MV-4-11 (cell line): Measurements from ENCODE around the gene GALNT9.
"Not testable (repeated sequence)": the region's sequence is repeated elsewhere in the genome, so short reads cannot be mapped to it uniquely, and the experiment has no call there.

Source experiments
- DNase-seq: peaks from one replicate; lab custom pipeline; 2025; lab: John Stamatoyannopoulos, UW

GALNT9 gene

DNA sequence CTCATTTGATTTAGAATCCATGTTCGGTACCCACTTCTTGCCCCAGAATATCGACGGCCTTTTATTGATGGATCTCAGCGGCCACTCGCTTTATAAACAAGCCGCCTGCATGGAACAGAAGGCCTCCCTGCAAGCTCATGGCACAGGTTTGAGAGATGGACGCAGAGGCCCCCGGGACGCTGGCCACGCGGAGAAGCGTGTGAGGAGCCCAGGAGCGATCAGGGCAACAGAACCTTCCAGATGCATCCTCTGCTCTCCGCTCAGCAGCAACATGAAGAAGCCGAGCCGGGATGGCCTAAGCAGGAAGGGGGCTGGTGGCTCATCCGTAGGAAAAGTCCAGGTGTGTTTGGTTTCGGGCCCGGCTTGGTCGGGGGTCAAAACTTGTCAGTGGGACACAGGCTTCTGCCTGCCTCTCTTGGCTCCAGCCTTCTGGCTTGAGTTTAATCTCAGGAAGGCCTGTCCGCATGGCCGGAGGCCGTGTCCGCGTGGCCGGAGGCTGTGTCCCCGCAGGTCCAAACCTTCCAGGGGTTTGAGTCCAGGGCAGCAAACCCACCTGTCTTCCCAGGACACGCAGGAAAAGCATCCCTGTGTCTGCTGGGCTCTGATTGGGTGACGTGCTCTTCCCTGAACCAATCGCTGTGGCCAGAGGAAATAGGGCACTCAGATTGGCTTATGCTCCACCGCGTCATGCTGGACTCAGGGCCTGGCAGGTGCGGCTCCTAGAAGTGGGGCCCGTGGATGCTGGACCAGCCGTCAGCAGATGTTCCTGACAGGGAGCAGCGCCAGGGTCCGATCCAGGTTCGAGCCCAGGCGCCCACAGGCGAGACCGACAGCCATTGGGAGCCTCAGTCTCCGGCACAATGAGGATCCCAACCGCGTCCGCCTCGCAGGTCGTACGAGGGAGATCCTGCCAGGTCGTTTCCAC lies 65.0 kb downstream of the GALNT9 start:
- DNase-seq, result no peak

DNA sequence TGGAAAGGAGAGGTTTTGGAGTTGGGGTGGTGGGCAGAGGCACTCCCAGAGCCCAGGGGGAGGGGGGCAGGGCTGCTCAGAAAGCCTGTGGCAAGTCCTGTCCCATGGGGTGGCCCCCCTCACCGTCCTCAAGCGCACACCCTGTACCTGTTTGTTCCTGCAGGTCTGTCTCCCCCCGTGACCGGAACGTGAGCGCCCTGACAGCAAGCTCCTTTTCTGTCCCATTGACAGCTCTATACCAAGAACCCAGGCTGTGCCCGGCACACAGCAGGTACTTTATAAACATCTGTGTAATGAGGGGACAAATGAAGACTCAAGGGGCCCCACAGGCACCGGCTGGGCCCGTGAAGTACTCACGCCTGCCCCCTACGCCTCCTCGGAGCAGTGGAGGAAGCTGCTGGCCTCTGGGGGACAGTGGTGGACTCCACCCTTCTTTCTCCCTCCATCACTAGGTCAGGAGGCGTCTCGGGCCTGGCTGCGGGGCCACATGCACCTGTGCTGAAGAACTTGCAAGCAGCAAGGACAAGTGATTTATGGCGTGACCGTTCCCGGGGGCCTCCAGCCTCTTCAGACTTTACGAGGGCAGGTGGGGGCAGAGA lies 65.8 kb downstream of the GALNT9 start:
- DNase-seq, result no peak

DNA sequence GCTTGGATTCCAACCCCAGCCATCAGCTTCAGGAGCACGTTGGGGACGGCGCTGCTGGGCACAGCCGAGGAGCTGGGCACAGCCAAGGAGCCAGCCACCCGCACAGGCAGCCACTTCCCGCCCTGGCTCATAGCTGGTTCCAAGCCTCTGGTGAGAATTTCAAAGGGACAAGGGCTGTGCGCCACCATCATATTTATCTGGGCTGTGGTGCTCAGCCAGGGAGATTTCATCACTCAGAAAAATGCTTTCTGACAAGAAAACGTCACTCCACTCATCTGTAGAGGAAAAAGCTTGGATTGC lies 66.4 kb downstream of the GALNT9 start:
- peak; percentile 17 for DNase-seq

DNA sequence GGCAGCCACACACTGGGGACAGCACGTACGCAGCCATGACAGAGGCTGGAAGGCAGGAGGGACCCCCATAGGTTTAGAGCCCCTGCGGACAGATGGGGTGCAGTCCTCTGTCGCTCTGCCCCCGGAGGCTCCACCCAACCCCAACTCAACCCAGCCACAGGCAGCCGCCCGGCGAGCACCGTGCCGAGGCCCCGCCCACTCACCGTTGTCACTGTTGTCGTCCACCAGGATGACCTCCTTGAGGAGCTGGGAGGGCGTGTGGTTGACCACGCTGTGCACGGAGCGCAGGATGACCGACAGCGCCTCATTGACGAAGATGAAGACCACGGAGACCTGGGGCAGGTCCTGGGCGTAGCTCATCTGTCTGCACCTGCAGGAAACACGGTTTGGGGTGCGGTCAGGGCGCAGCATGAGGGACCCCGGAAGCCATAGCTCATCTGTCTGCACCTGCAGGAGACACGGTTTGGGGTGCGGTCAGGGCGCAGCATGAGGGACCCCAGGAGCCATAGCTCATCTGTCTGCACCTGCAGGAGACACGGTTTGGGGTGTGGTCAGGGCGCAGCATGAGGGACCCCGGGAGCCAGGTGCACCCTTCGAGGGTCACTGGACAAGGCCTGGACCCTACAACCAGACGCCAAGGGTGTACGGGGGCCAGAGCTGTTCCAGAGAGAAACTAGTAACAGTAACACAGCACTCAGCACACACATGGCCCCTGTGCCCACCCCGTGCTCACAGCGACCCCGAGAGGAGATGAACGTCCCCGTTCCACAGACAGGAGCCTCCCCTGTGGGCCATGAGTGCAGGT lies 66.9 kb downstream of the GALNT9 start:
- no peak for DNase-seq

DNA sequence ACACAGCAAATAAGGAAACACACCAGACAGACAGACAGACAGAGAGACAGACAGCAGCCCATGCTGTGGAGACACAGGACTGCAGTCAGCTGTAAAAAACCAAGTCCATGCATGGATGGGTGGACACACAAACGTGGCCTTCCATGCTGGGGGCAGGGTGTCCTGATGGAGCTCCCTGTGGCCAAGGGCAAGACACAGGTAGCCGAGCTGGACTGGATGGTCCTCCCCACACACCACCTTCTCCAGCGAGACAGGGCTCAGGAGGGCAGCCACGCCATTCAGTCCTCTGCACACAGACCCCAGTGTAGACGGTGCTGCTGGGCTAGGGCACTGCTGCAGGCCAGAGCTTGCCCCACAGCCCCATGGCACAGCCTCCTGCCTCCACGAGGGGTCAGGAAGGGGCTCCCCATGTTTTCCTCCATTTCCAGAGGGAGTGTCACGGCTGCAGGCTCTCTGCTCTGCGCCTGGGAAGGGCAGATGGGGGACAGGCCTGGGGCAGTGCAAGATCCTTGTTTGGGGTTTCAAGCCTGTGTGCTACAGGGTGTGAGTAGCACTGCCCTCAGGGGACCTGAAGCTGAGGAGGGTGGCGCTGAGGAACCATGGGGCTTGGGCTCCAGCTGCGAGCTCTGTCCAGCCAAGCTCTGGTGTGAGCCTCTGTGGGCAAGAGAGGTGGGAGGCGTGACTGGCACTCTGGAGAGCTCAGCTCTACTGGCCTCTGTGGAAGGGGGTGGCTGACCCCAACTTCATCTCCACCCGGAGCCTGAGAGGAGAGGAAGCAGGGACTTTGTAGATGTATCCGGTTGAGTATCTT lies 67.9 kb downstream of the GALNT9 start:
- no peak for DNase-seq

DNA sequence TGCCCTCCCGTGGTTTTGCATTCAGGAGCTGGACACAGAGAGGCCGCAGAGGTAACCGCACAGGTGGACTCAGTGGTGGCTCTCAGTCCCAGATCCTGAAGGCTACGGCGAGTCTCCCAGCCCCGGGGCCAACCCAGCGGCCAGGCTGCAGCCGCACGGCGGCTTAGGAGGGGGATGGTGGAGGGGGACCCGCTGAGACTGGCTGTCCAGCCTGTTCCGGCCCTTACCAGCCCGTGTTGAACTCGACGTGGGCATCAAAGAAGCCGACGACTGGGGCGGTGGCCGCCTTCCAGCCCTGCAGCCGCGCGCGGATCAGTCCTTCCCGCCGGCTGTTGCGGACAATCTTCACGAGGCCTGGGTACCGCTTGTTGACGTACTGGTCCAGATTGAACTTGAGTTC lies 68.7 kb downstream of the GALNT9 start:
- no peak for DNase-seq

DNA sequence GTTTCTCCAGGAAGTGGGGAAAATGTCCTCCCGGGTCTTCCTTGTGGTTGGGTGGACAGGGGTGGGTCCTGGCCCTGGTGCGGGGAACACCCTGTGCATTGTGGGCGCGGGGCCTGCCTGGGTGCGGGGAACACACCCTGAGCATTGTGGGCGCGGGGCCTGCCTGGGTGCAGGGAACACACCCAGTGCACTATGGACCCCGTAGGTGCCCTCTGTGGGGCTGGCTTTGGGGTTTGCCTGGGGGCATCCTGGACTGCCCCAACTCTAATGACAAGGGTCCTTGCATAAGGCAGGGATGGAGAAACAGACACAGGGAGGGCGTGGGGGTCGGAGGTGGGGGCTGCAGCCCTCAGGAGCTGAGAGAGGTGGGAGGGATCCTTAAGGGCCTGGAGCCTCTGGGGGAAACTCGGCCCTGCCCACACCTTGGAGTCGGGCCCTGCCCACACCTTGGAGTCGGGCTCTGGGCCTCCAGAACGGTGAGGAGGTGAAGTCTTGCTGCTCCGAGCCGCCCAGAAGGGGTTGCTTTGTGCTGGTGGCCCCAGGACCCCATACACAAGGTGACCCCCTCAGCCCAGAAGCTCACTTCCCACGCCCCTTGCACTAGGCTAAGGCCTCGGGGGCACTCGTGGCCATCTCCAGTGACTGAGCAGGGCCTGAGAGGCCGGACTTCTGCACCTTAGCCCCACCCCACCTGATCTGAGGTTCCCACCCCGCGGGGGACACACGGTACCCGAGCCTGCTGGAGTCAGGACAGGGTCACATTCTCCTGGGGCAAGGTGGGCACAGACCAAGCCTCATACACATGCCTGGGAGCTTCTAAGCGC lies 69.3 kb downstream of the GALNT9 start:
- DNase-seq, result no peak

DNA sequence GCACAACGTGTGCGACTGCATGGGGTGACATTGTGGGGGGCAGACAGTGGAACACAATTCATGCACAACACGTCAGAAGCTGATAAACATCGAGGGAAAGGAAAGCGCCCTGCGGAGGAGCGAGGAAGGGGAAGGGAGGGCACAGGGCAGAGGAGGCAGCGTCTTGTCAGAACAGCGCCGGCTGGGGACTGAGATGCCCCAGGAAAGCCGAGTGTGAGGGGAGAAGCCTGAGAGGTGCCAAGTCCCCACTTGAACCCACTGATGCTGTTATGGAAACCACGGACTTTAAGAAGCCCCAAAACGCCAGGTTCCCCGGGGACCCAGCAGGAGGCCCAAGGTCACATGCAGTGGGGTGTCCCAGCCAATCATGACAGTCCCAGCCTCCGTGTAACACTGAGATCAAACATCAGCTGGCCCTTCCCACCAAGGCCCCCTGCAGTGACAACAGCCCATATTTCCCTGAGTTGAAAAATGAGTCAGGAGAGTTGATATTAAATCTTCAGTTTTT lies 70.0 kb downstream of the GALNT9 start:
- DNase-seq, result peak; percentile 13

DNA sequence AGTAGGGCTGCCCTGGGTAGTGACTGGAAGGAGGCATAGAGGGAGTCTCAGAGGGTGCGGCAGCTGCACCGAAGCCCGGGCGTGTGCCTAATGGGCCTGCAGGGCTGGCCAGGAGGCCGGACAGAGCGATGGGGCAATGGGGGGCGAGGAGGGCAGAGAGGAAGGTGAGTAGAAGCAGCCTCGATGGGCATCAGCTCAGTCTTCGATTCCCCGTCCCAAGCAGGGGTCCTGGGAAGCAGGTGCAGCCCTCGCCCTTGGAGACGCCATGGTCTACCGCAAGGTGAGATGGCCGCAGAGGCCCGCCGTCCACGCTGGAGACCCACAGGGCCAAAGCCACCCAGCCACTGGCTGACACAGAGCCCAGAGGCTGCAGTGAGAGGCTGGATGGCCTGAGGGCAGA lies 70.8 kb downstream of the GALNT9 start:
- no peak for DNase-seq

DNA sequence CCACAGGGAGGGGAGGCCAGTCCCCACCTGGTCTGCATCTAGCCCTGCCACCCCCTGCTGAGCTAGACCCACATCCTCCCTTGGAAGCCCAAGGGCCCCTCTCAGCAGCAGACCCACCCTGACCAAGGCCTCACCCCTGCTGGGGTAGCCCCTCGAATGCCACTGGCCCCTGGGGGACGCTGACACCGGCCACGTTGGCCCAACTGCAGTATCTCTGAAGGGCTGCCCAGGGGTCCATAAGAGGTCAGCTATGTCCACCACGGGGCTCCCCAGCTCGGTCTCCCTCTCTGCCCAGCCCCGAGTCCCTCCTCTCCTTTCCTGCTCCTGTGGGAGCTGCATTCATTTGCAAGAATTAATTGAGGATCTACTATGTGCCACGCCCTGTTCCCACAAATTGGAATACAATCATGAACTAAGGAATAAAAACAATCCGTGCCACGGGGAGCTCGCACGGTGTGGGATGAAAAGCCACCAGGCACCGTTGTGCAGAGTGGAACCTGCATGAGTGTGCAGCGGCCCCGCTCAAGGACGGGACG lies 71.4 kb downstream of the GALNT9 start:
- no peak for DNase-seq

DNA sequence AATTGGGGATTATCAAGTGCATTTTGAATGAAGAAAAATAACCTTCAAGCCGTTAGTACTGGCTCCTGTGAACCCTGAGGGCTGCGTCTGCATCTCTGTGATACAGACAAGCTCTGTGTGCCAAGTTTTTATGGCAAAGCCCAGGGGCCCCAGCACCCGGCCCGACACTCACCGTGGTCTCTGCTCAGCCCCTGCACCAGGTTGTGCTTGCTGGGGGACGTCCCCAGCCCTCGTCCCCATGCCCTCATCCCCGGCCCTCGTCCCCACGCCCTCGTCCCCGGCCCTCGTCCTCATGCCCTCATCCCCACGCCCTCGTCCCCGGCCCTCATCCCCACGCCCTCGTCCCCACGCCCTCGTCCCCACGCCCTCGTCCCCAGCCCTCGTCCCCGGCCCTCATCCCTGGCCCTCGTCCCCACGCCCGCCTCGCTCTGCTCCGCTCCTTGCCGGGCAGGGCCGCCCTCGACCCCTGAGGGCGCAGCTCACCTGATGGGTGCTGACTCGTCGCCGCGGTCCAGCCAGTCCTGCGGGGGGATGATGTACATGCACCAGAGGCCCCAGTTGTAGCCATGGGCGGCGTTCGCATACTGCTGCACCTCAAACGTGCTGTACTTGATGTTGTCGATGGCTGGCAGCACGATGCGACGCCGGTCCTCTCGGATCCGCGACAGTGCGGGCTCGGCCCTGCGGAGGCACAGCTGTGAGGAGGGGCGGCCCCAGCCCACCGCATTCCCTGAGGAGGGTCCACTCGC lies 72.0 kb downstream of the GALNT9 start:
- DNase-seq, result no peak

DNA sequence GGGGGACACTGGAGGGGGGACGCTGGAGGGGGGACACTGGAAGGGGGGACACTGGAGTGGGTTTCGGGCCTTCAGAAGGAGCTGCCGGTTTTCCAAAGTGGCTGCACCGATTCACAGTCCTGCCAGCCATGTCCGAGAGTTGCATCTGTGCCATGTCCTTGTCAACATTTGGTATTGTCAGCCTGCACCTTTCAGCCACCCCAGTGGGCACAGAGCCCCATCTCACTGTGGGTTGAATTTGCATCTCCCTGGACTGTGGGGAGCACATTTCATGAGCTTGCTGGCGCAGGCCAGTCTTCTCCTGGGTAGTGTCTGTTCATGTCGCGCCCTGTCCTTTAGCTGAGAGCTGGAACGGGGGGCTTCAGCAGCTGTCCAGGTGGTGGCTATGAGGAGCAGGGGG lies 72.7 kb downstream of the GALNT9 start:
- no peak for DNase-seq

DNA sequence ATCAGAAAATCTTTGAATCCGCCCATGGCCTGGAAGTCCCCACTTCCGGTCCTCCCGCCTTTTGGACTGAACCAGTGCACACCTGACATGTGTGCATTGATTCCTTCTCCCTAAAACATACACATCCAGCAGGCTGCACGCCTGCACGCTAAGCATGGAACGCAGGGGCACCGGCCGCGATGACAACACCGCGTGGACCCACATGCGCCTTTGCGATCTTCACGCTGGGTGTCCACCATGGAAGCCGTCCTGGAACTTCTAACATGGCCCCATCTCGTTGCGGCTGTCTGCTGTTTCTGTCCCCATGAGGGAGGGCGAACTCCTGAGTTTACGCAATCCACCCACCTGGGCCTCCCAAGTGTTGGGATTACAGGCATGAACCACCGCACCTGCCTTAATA lies 73.7 kb downstream of the GALNT9 start:
- DNase-seq, result no peak

DNA sequence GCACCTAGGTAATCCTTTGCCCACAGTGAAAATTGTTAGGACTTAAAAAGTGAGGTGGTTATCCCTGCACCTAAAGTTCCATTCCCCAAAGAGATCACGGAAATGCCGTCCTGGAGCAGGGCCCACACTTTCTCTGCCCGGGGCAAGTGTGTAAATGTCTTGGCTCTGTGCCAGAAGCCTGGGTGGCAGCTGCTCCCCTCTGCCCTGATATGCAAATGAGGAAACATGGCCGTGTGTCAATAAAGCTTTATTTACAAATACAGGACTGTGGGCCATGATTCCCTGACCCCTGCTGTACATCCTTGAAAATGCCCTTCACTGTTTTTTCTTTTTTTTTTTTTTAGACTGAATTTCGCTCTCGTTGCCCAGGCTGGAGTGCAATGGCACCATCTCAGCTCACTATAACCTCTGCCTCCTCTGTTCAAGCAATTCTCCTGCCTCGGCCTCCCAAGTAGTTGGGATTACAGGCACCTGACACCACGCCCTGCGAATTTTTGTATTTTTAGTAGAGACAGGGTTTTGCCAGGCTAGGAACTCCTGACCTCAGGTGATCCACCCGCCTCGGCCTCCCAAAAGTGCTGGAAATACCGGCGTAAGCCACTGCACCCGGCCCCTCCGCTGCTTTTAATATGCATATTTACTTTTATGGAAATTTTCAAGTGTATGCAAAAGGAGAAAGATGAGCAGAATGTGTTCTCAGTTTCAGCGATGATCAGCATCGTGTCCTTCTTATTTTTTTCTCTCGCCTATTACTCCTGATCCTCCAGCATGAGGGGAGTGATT lies 75.5 kb downstream of the GALNT9 start:
- no peak for DNase-seq

DNA sequence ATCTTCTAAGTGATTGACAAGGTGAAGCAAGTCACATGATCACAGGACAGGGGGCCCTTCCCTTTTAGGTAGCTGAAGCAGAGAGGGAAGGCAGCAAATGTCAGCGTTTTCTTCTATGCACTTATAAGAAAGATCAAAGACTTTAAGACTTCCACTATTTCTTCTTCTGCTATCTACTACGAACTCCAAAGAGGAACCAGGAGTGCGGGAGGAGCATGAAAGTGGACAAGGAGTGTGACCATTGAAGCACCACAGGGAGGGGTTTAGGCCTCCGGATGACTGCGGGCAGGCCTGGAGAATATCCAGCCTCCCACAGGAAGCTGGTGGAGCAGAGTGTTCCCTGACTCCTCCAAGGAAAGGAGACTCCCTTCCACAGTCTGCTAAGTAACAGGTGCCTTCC lies 76.4 kb downstream of the GALNT9 start:
- DNase-seq, result not testable (repeated sequence)

DNA sequence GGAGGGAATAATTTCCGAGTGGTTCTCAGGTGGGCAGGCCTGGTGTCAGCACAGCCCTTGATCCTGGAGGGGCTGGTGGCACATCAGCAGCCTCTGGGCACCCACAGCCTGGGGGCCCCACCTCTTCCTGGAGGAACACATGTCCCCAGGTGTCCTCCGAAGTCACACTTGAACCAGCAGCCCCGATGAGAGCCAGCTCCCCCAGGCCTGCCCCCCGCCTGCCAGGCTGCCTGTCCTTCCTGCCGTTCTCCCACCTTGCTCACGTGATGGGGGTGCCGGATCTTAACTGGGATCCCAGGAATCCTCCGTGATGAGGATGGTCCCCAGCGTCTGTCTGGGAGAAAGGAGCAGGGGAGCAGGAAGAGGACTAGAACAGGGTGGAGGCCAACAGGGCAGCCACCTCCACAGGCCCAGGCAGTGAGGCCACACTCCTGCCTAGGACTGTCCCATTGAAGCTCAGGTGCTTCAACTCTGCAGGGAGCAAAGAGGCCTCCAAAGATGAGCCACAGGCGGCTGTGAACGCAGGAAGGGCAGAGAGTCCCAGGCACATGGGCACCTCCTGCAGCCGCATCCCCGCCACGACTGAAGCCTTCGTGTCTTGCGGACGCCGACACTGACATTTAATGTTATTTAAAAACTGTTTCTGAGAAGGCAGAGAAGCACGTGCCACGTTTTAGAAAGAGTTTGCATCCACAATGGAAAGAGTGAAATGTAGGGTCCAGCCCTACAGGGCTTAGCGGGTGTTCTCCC lies 77.5 kb downstream of the GALNT9 start:
- no peak for DNase-seq

DNA sequence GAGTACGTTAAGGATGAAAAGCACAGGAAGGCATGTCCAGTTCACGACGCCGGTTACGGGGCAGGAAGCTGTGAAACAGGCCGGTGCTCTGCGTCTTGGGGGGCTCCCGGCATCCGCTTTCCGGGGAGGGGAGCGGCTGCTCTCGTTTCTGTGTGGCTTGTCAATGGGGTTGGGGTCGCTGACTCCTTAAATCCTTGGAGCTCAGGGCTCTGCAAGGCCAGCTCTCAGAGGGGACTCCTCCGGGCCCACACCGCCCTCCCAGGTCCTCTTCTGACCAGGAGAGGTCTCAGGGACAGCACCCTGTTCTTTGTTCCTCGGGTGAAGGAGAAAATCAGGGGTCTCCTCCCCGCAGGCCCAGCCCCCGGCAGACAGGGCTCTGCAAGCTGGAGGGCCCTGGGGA lies 78.1 kb downstream of the GALNT9 start:
- no peak for DNase-seq

DNA sequence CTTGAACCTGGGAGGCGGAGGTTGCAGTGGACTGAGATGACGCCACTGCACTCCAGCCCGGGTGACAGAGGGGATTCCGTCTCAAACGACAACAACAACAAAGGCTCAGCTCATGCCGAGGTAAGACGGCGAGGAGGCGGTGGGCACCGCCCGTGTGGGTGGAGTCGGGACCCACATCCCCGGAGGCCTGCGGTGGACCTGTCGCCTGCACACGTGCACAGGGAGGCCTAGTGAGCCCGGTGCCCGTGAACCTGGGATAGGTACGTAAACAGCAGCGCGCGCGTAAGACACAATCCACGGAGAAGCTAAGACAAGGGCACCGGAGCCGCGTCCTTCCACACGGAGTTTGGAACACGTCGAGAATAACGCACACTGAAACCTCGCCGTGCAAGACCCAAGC lies 78.7 kb downstream of the GALNT9 start:
- no peak for DNase-seq
